Skeletal muscle tissue (tissue), 4 donors: ENCODE results near the gene SPATA25. TPM values are rescaled to one million over a fixed set of nuclear protein-coding genes. Genes with fewer than 3 reads are reported as not detected.

ENCODE experiments used
- H3K27ac ChIP-seq: one replicate; pipeline ENCODE4 v1.7.0; 2013; ENCODE audit warnings: mild to moderate bottlenecking, low read depth, low read length, inconsistent platforms
- H3K27me3 ChIP-seq, 3 donors: one replicate each; pipeline ENCODE4 v1.7.0; 2013; ENCODE audit warnings: low read length in 3 of 3; ENCODE audit not compliant: control insufficient read depth in 3 of 3, insufficient read depth in 3 of 3
- H3K36me3 ChIP-seq, 3 donors: one replicate each; pipeline ENCODE4 v1.7.0; 2013; ENCODE audit warnings: low read length in 3 of 3; ENCODE audit not compliant: control insufficient read depth in 3 of 3, insufficient read depth in 3 of 3
- H3K4me1 ChIP-seq, 3 donors: one replicate each; pipeline ENCODE4 v1.7.0; 2013; ENCODE audit warnings: low read length in 3 of 3, mild to moderate bottlenecking in 3 of 3; ENCODE audit not compliant: control insufficient read depth in 3 of 3, insufficient read depth in 3 of 3
- H3K4me3 ChIP-seq, 3 donors: one replicate each; pipeline ENCODE4 v1.7.0; 2013; ENCODE audit warnings: low read length in 3 of 3
- H3K9ac ChIP-seq, 3 donors: one replicate each; pipeline ENCODE4 v1.7.0; 2013; ENCODE audit warnings: low read length in 3 of 3, mild to moderate bottlenecking in 3 of 3, moderate library complexity in 2 of 3, low read depth in 1 of 3
- H3K9me3 ChIP-seq, 3 donors: one replicate each; pipeline ENCODE4 v1.7.0; 2013; ENCODE audit warnings: low read length in 3 of 3; ENCODE audit not compliant: control insufficient read depth in 3 of 3
- total RNA-seq: library from RNA; depleted of rRNA; stranded (reverse); fragments of >200 nt; gene quantifications from one replicate; pipeline ENCODE4 v1.2.3, GENCODE V29; 2014
- donor health status: Osteomylitis.

SPATA25 gene
- total RNA-seq, 1 donor from 2014 or later: 2.6 TPM

DNA sequence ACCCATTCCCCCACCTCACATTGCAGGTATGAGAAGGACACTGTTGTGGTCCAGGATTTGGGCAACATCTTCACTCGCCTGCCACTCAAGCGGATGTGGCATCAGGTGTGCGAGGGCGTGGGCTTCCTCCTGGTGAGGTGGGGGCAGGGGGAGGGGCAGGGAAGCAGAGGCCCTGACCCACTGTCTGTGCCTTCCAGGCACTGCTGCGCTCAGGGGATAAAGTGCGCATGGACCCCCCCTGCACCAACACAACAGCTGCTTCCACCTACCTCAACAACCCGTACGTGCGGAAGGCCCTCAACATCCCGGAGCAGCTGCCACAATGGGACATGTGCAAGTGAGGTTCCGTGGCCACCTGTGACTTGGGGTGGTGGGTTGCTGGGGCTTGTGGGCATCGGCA, 7.4 kb upstream of the SPATA25 start:
- no peaks in the 10 kb centered on the region for H3K9me3 ChIP-seq
- H3K4me1 ChIP-seq: peaks cover 24 to 30% (median 25%) of the 10 kb centered on the region in 3 donors
- H3K4me3 ChIP-seq: no peak overlapping the region
- no peak overlapping the region for H3K9ac ChIP-seq
- H3K27me3 ChIP-seq: no peaks in the 10 kb centered on the region
- no peak overlapping the region for H3K27ac ChIP-seq
- peaks cover 57 to 62% (median 57%) of the 10 kb centered on the region in 3 donors for H3K36me3 ChIP-seq

GRCh38 chr20:45893831-45894230, 6.4 kb upstream of the SPATA25 start:
- Histone ChIP-seq H3K36me3 (peaks cover 52 to 57% (median 54%) of the 10 kb centered on the region in 3 donors), H3K4me1 (peaks cover 31 to 40% (median 34%) of the 10 kb centered on the region in 3 donors), H3K9me3 (no peaks in the 10 kb centered on the region), H3K27ac (no peak overlapping the region), H3K9ac (no peak overlapping the region), H3K27me3 (no peaks in the 10 kb centered on the region), H3K4me3 (no peak overlapping the region)

GRCh38 chr20:45892828-45893500, 5.5 kb upstream of the SPATA25 start:
- H3K9ac ChIP-seq: no peak overlapping the region
- no peaks in the 10 kb centered on the region for H3K27me3 ChIP-seq
- H3K4me1 ChIP-seq: peaks cover 36 to 46% (median 38%) of the 10 kb centered on the region in 3 donors
- H3K9me3 ChIP-seq: no peaks in the 10 kb centered on the region
- peaks cover 51 to 55% (median 51%) of the 10 kb centered on the region in 3 donors for H3K36me3 ChIP-seq
- H3K4me3 ChIP-seq: no peak overlapping the region
- H3K27ac ChIP-seq: no peak overlapping the region

- no peaks in the 10 kb centered on the region for H3K27me3 ChIP-seq
- peak overlapping the region; percentile 87 for H3K27ac ChIP-seq
- peak overlapping the region; percentile 86 to 94 (median 89) for H3K9ac ChIP-seq
- peak overlapping the region; percentile 75 to 92 (median 90) for H3K4me3 ChIP-seq
- H3K9me3 ChIP-seq: no peaks in the 10 kb centered on the region
- peaks cover 36 to 46% (median 42%) of the 10 kb centered on the region in 3 donors for H3K4me1 ChIP-seq
- peaks cover 47 to 55% (median 51%) of the 10 kb centered on the region in 3 donors for H3K36me3 ChIP-seq
These were observed 4.8 kb upstream of the SPATA25 start for GRCh38 chr20:45892049-45892825.

DNA sequence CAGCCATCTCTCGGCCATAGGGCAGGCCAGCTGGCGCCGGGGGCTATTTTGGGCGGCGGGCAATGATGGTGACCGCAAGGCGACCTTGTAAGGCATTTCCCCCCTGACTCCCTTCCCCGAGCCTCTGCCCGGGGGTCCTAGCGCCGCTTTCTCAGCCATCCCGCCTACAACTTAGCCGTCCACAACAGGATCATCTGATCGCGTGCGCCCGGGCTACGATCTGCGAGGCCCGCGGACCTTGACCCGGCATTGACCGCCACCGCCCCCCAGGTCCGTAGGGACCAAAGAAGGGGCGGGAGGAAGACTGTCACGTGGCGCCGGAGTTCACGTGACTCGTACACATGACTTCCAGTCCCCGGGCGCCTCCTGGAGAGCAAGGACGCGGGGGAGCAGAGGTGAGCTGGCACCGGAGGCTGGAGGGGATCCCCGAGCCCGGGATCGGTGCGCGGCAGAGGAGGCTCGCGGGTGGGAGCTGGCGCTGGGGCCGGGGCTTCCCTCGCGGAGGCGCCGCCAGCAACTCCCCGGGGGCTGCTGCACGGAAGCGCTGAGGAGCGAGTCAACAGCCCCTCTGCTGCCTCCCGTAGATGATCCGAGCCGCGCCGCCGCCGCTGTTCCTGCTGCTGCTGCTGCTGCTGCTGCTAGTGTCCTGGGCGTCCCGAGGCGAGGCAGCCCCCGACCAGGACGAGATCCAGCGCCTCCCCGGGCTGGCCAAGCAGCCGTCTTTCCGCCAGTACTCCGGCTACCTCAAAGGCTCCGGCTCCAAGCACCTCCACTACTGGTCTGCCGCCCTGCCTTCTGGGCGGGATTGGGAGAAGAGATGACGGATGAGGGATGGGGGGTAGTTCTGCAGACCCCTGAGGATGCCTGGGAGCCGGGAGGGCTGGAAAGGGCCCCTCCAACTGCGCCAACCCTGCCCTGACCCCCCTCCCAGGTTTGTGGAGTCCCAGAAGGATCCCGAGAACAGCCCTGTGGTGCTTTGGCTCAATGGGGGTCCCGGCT, 3.9 kb upstream of the SPATA25 start, which contains the start of the genes CTSA and NEURL2:
TSS of gene CTSA (plus strand) at position 351 of the 999 bp plus-strand sequence. CDS start at position 585, 234 bp downstream.
TSS of gene NEURL2 (minus strand) at position 224 of the 999 bp plus-strand sequence. CDS start at position 7, 217 bp downstream.
- peaks cover 36 to 51% (median 46%) of the 10 kb centered on the region in 3 donors for H3K4me1 ChIP-seq
- no peaks in the 10 kb centered on the region for H3K9me3 ChIP-seq
- peak within 1 kb of the TSS; percentile 75 to 92 (median 90) for H3K4me3 ChIP-seq
- H3K27ac ChIP-seq: peak within 1 kb of the TSS; percentile 87
- peak within 1 kb of the TSS; percentile 86 to 94 (median 89) for H3K9ac ChIP-seq
- no peaks in the 10 kb centered on the region for H3K27me3 ChIP-seq
- peaks cover 43 to 55% (median 49%) of the 10 kb centered on the region in 3 donors for H3K36me3 ChIP-seq

- no peaks in the 10 kb centered on the region for H3K9me3 ChIP-seq
- peak overlapping the region; percentile 86 to 94 (median 89) for H3K9ac ChIP-seq
- H3K4me3 ChIP-seq: peak overlapping the region; percentile 75 to 92 (median 90)
- H3K36me3 ChIP-seq: peaks cover 40 to 49% (median 45%) of the 10 kb centered on the region in 3 donors
- H3K4me1 ChIP-seq: peaks cover 36 to 51% (median 46%) of the 10 kb centered on the region in 3 donors
- no peaks in the 10 kb centered on the region for H3K27me3 ChIP-seq
- peak overlapping the region; percentile 87 for H3K27ac ChIP-seq
These were observed 2.9 kb upstream of the SPATA25 start for GRCh38 chr20:45890077-45890984.

DNA sequence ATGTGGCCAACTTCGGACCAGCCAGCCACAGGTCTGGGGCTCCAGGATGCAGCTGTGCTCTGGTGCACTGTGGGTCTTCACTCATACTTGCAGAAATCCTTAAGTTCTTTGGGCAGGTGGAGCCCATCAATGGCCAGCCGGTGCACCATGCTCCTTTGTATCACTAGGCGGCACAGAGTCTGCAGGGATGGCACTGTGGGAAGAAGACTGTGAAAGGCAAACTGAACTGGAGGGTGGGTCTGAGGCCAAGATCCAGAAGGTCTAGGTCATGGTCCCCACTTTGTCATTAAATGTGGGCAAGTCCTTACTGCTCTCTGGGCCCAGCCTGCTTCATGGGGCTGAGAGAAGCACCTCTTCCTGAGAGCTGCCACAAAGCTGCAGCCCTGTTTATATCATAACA, 1.3 kb upstream of the SPATA25 start:
- Histone ChIP-seq H3K27ac (no peak overlapping the region), H3K27me3 (no peaks in the 10 kb centered on the region), H3K36me3 (peaks cover 27 to 38% (median 33%) of the 10 kb centered on the region in 3 donors), H3K4me3 (peak overlapping the region in 2 of 3 donors; percentile 4 to 45), H3K4me1 (peaks cover 40 to 60% (median 47%) of the 10 kb centered on the region in 3 donors), H3K9me3 (no peaks in the 10 kb centered on the region), H3K9ac (peak overlapping the region in 2 of 3 donors; percentile 13 to 60)

DNA sequence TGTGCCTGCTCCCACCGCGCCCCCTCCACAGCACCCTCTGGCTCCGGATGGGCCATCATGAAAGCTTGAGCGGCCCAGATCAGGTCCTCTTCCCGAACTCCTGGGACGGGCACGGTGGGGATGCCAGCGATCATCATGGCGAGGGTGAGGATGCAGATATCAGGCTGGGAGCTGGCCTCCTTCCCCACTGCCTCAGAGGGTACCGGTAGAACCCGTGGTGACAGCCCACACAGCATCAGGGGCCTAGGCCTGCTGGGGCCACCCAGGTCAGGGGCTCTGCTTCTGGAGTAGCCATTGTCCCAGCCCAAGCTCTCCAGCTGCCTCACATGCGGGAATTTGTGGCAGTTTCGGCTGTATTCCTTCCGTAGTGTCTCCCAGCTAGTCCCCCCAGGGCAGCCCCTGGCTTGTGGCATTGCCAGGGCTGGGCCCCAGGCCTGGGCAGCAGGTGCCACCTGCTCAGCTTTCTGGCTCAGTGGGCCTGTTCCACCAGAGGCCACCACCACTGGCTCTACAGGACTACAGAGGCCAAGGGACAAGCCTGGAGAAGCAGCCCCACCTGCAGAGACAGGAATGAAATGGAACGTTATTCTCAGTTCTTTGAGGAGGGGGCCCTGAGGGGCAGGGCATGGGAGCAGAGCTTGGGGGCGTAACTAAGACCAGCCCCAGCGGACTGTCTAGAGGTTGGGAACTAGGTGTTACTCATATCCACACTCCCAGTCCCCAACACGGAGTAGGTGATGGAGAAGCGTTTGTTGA, 654 bp downstream of the SPATA25 start:
- no peaks in the 10 kb centered on the region for H3K9me3 ChIP-seq
- H3K36me3 ChIP-seq: peaks cover 27 to 39% (median 35%) of the 10 kb centered on the region in 3 donors
- no peak overlapping the region for H3K27ac ChIP-seq
- H3K27me3 ChIP-seq: no peaks in the 10 kb centered on the region
- H3K4me1 ChIP-seq: peaks cover 36 to 56% (median 43%) of the 10 kb centered on the region in 3 donors
- no peak overlapping the region for H3K4me3 ChIP-seq
- H3K9ac ChIP-seq: no peak overlapping the region
